HL-60 (cell line): ENCODE measurements around the gene LMTK2.

Source experiments
- CTCF ChIP-seq: IDR thresholded peaks from one replicate; pipeline ENCODE4 v1.5.1; 2011; ENCODE audit warnings: low read length, control low read depth, inconsistent platforms; ENCODE audit not compliant: insufficient read depth
- GABPA ChIP-seq: IDR thresholded peaks from 2 replicates; pipeline ENCODE4 v1.6.1; 2012; ENCODE audit warnings: low read depth
- POLR2AphosphoS5 ChIP-seq: IDR thresholded peaks from 2 replicates; pipeline ENCODE4 v1.6.1; 2012; ENCODE audit warnings: low read depth
- REST ChIP-seq: IDR thresholded peaks from 2 replicates; pipeline ENCODE4 v1.6.1; 2012; ENCODE audit warnings: low read depth; ENCODE audit not compliant: insufficient replicate concordance

- TF ChIP-seq CTCF: no peak
- TF ChIP-seq REST: no peak
- TF ChIP-seq GABPA: no peak
- no peak for TF ChIP-seq POLR2AphosphoS5
Observed at GRCh38 chr7:98187138-98187502, 80.5 kb downstream of the LMTK2 start.
